Muscle layer of colon (tissue), 2 donors: Measurements from ENCODE around the gene SGPP1.

Experiments
- H3K27ac ChIP-seq: one replicate; pipeline ENCODE4 v1.7.0; 2013; ENCODE audit warnings: low read depth, mild to moderate bottlenecking, low read length, moderate library complexity
- H3K27me3 ChIP-seq, 2 donors: one replicate each; pipeline ENCODE4 v1.7.0; 2013; ENCODE audit warnings: low read length in 2 of 2, mild to moderate bottlenecking in 2 of 2; ENCODE audit not compliant: insufficient read depth in 2 of 2, control insufficient read depth in 1 of 2
- H3K36me3 ChIP-seq: one replicate; pipeline ENCODE4 v1.7.0; 2013; ENCODE audit warnings: mild to moderate bottlenecking, low read length; ENCODE audit not compliant: insufficient read depth
- H3K4me1 ChIP-seq: one replicate; pipeline ENCODE4 v1.7.0; 2013; ENCODE audit warnings: mild to moderate bottlenecking, low read length; ENCODE audit not compliant: insufficient read depth
- H3K4me3 ChIP-seq, 2 donors: one replicate each; pipeline ENCODE4 v1.7.0; 2013; ENCODE audit warnings: low read length in 2 of 2, low read depth in 1 of 2, mild to moderate bottlenecking in 1 of 2, moderate library complexity in 1 of 2
- H3K9ac ChIP-seq: one replicate; pipeline ENCODE4 v1.7.0; 2013; ENCODE audit warnings: low read length
- H3K9me3 ChIP-seq: one replicate; pipeline ENCODE4 v1.7.0; 2013; ENCODE audit warnings: mild to moderate bottlenecking, low read length
- donor health status: abdominal sarcoma.
- donor health status: Adenocarcinoma of cecum.

Gene SGPP1

GRCh38 chr14:63727736-63728728 lies at the start of gene SGPP1:
Gene SGPP1, minus strand, starts transcription at chr14:63728065. Its CDS starts 121 bp downstream, at chr14:63727944.
- Histone ChIP-seq H3K27ac (peak within 1 kb of the TSS; percentile 94), H3K9ac (peak within 1 kb of the TSS; percentile 95), H3K27me3 (no peaks in the 10 kb centered on the region), H3K9me3 (no peaks in the 10 kb centered on the region), H3K4me3 (peak within 1 kb of the TSS; percentile 89 to 92), H3K4me1 (no peaks in the 10 kb centered on the region), H3K36me3 (no peaks in the 10 kb centered on the region)

GRCh38 chr14:63777024-63777423 lies 49.2 kb upstream of the SGPP1 start:
- no peaks in the 10 kb centered on the region for H3K27me3 ChIP-seq
- no peak overlapping the region for H3K27ac ChIP-seq
- no peaks in the 10 kb centered on the region for H3K4me1 ChIP-seq
- H3K9ac ChIP-seq = no peak overlapping the region
- no peak overlapping the region for H3K4me3 ChIP-seq
- H3K9me3 ChIP-seq = no peaks in the 10 kb centered on the region
- H3K36me3 ChIP-seq = no peaks in the 10 kb centered on the region

- H3K27ac ChIP-seq = no peak overlapping the region
- H3K9me3 ChIP-seq = no peaks in the 10 kb centered on the region
- H3K4me3 ChIP-seq = no peak overlapping the region
- H3K9ac ChIP-seq = no peak overlapping the region
- no peaks in the 10 kb centered on the region for H3K27me3 ChIP-seq
- H3K4me1 ChIP-seq = no peaks in the 10 kb centered on the region
- H3K36me3 ChIP-seq = no peaks in the 10 kb centered on the region
Measured at GRCh38 chr14:63773504-63773903, 45.6 kb upstream of the SGPP1 start.

- no peak overlapping the region for H3K27ac ChIP-seq
- no peak overlapping the region for H3K9ac ChIP-seq
- no peaks in the 10 kb centered on the region for H3K36me3 ChIP-seq
- H3K4me1 ChIP-seq = no peaks in the 10 kb centered on the region
- H3K4me3 ChIP-seq = no peak overlapping the region
- no peaks in the 10 kb centered on the region for H3K27me3 ChIP-seq
- no peaks in the 10 kb centered on the region for H3K9me3 ChIP-seq
Measured at GRCh38 chr14:63770187-63770807, 42.4 kb upstream of the SGPP1 start.

GRCh38 chr14:63766611-63767010 lies 38.7 kb upstream of the SGPP1 start:
- Histone ChIP-seq H3K9ac (no peak overlapping the region), H3K4me3 (no peak overlapping the region), H3K4me1 (no peaks in the 10 kb centered on the region), H3K36me3 (no peaks in the 10 kb centered on the region), H3K9me3 (no peaks in the 10 kb centered on the region), H3K27me3 (no peaks in the 10 kb centered on the region), H3K27ac (no peak overlapping the region)

GRCh38 chr14:63764620-63765139 lies 36.8 kb upstream of the SGPP1 start:
- no peak overlapping the region for H3K4me3 ChIP-seq
- H3K27ac ChIP-seq = no peak overlapping the region
- no peaks in the 10 kb centered on the region for H3K36me3 ChIP-seq
- no peaks in the 10 kb centered on the region for H3K4me1 ChIP-seq
- H3K27me3 ChIP-seq = no peaks in the 10 kb centered on the region
- H3K9me3 ChIP-seq = no peaks in the 10 kb centered on the region
- no peak overlapping the region for H3K9ac ChIP-seq

- Histone ChIP-seq H3K27me3 (no peaks in the 10 kb centered on the region), H3K4me3 (no peak overlapping the region), H3K27ac (no peak overlapping the region), H3K9me3 (no peaks in the 10 kb centered on the region), H3K4me1 (no peaks in the 10 kb centered on the region), H3K9ac (no peak overlapping the region), H3K36me3 (no peaks in the 10 kb centered on the region)
Measured at GRCh38 chr14:63764103-63764502, 36.2 kb upstream of the SGPP1 start.

GRCh38 chr14:63761351-63762117 lies 33.7 kb upstream of the SGPP1 start:
- Histone ChIP-seq H3K27ac (no peak overlapping the region), H3K9me3 (no peaks in the 10 kb centered on the region), H3K27me3 (no peaks in the 10 kb centered on the region), H3K4me3 (no peak overlapping the region), H3K36me3 (no peaks in the 10 kb centered on the region), H3K9ac (no peak overlapping the region), H3K4me1 (no peaks in the 10 kb centered on the region)

GRCh38 chr14:63760014-63760413 lies 32.1 kb upstream of the SGPP1 start:
- Histone ChIP-seq H3K36me3 (no peaks in the 10 kb centered on the region), H3K9me3 (no peaks in the 10 kb centered on the region), H3K27ac (no peak overlapping the region), H3K9ac (no peak overlapping the region), H3K4me3 (no peak overlapping the region), H3K4me1 (no peaks in the 10 kb centered on the region), H3K27me3 (no peaks in the 10 kb centered on the region)

GRCh38 chr14:63759456-63759855 lies 31.6 kb upstream of the SGPP1 start:
- no peaks in the 10 kb centered on the region for H3K36me3 ChIP-seq
- no peaks in the 10 kb centered on the region for H3K9me3 ChIP-seq
- H3K4me3 ChIP-seq = no peak overlapping the region
- H3K4me1 ChIP-seq = no peaks in the 10 kb centered on the region
- H3K27me3 ChIP-seq = no peaks in the 10 kb centered on the region
- H3K27ac ChIP-seq = no peak overlapping the region
- no peak overlapping the region for H3K9ac ChIP-seq

GRCh38 chr14:63757211-63757610 lies 29.3 kb upstream of the SGPP1 start:
- Histone ChIP-seq H3K4me1 (no peaks in the 10 kb centered on the region), H3K9me3 (no peaks in the 10 kb centered on the region), H3K36me3 (no peaks in the 10 kb centered on the region), H3K27me3 (no peaks in the 10 kb centered on the region), H3K9ac (no peak overlapping the region), H3K27ac (no peak overlapping the region), H3K4me3 (no peak overlapping the region)
